ENCODE data around the gene MMP14. TPM values are rescaled to one million over a fixed set of nuclear protein-coding genes. Genes with fewer than 3 reads are reported as not detected.
"Not testable (repeated sequence)": the region's sequence is repeated elsewhere in the genome, so short reads cannot be mapped to it uniquely, and the experiment has no call there.

MMP14 gene
- total RNA-seq, 2 experiments from 2014 or later, result 1.9 to 3.1 TPM

DNA sequence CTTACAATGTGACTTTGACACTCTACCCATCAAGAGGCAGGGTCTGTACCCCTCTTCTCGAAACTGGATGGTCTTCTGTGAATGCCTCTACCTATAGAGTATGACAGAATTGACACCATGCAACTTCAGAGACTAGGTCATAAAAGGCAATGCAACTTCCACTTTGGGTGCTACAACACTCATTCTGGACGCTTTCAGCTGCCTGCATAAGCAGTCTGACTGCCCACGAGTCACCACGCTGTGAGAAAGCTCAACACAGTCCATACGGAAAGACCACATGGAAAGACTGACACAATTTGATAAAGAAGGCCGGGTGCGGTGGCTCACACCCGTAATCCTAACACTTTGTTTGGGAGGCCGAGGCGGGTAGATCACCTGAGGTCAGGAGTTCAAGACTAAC lies 36.0 kb upstream of the MMP14 start:
- TF ChIP-seq, protein P1, sequence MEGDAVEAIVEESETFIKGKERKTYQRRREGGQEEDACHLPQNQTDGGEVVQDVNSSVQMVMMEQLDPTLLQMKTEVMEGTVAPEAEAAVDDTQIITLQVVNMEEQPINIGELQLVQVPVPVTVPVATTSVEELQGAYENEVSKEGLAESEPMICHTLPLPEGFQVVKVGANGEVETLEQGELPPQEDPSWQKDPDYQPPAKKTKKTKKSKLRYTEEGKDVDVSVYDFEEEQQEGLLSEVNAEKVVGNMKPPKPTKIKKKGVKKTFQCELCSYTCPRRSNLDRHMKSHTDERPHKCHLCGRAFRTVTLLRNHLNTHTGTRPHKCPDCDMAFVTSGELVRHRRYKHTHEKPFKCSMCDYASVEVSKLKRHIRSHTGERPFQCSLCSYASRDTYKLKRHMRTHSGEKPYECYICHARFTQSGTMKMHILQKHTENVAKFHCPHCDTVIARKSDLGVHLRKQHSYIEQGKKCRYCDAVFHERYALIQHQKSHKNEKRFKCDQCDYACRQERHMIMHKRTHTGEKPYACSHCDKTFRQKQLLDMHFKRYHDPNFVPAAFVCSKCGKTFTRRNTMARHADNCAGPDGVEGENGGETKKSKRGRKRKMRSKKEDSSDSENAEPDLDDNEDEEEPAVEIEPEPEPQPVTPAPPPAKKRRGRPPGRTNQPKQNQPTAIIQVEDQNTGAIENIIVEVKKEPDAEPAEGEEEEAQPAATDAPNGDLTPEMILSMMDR (IDR thresholded peaks at IDR 0.05), result no peak
- Mint-ChIP-seq H3K4me3 (no peak overlapping the region), H3K36me3 (ENCODE audit: low read depth) (no peaks in the 10 kb centered on the region), H3K9me3 (no peaks in the 10 kb centered on the region), H3K27me3 (peaks cover 35% of the 10 kb centered on the region), H3K27ac (no peak overlapping the region), H3K4me1 (ENCODE audit: low read depth) (no peaks in the 10 kb centered on the region)
- intact Hi-C loops (cut with micrococcal nuclease), result no loop called here
- ChIA-PET CTCF (interaction anchor here (0.6 kb wide), 1 partner anchor 15 kb away, joined by 3 read pairs; no protein-coding TSS in a partner anchor), POLR2A (interaction anchor here (0.6 kb wide), 1 partner anchor 113 kb away, joined by 3 read pairs; no protein-coding TSS in a partner anchor)
- ATAC-seq (no peak), DNase-seq (no peak)

DNA sequence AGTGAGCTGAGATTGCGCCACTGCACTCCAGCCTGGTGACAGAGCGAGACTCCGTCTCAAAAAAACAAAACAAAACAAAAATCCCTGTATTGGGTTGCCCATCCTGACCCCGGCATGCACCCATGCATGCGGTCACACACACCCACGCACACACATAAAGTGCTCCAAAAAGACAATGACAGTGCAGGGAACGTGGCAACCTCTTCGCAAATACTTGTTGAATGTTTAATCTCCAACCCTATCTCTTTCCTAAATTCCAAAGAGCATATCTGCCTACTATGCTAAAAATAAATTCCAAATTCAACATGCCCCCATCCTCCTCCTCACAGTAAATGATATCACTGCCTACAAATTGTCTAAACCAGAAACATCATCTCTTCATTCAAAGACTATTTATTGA lies 34.7 kb upstream of the MMP14 start:
- no peaks in the 10 kb centered on the region for H3K9me3 Mint-ChIP-seq
- H3K4me1 Mint-ChIP-seq (ENCODE audit: low read depth), result no peaks in the 10 kb centered on the region
- H3K36me3 Mint-ChIP-seq (ENCODE audit: low read depth), result no peaks in the 10 kb centered on the region
- ChIA-PET POLR2A (no interaction called here), CTCF (no interaction called here)
- H3K27me3 Mint-ChIP-seq, result peaks cover 31% of the 10 kb centered on the region
- intact Hi-C loops (cut with micrococcal nuclease), result no loop called here
- no peak overlapping the region for H3K4me3 Mint-ChIP-seq
- ATAC-seq, result no peak
- no peak overlapping the region for H3K27ac Mint-ChIP-seq
- no peak for DNase-seq
- TF ChIP-seq, protein P1 (IDR thresholded peaks at IDR 0.05), result no peak

DNA sequence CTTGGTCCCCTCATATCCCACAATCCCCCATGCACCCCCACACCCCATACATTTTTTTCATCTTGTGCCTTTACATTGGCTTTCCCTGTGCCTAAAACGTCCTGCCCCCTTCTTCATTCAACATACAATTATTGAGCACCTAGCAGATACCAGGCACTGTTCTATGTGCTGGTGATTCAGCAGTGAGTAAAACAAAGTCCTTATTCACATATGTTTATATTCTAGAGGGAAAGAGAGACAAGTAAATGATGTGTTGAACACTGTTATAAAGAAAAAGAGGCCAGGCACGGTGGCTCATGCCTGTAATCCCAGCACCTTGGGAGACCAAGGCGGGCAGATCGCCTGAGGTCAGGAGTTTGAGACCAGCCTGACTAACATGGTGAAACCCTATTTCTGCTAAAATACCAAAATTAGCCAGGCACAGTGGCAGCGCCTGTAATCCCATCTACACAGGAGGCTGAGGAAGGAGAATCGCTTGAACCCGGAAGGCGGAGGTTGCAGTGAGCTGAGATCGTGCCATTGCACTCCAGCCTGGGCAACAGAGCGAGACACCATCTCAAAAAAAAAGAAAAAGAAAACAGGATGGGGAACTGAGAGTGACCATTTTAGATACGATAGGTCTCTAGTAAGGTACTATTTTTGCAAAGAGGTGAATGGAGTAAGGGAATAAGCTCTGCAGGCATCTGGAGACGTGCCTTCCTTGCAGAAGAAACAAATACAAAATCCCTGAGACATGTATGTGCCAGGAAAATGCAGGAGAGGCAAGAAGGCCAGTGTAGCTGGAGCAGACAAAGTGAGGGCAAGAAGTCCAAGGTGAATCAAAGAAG lies 33.3 kb upstream of the MMP14 start:
- DNase-seq (no peak), ATAC-seq (no peak)
- Mint-ChIP-seq H3K36me3 (ENCODE audit: low read depth) (no peaks in the 10 kb centered on the region), H3K27me3 (peaks cover 29% of the 10 kb centered on the region), H3K4me3 (no peak overlapping the region), H3K27ac (no peak overlapping the region), H3K9me3 (no peaks in the 10 kb centered on the region), H3K4me1 (ENCODE audit: low read depth) (no peaks in the 10 kb centered on the region)
- CTCF ChIA-PET, result interaction anchor here (0.7 kb wide), 1 partner anchor 717 kb away, joined by 3 read pairs; no protein-coding TSS in a partner anchor
- intact Hi-C loops (cut with micrococcal nuclease), result no loop called here
- TF ChIP-seq, protein P1 (IDR thresholded peaks at IDR 0.05), result no peak
- POLR2A ChIA-PET, result no interaction called here

DNA sequence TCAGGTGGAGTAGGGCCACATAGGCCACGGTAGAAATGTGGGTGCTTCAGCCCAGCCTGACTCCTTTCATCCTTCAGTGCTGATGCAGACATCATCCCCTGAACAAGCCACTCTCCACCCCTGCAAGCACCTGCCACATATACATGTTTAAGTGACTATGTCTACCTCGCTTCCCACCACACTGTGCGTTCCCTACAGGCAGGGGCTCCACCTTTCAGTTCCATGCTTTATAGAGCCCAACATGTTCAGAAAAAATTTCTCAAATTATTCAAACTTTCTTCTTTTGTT lies 32.8 kb upstream of the MMP14 start:
- no peaks in the 10 kb centered on the region for H3K36me3 Mint-ChIP-seq (ENCODE audit: low read depth)
- DNase-seq, result no peak
- ATAC-seq, result no peak
- no peaks in the 10 kb centered on the region for H3K9me3 Mint-ChIP-seq
- intact Hi-C loops (cut with micrococcal nuclease), result no loop called here
- ChIA-PET CTCF (interaction anchor here (0.7 kb wide), 1 partner anchor 717 kb away, joined by 3 read pairs; no protein-coding TSS in a partner anchor), POLR2A (no interaction called here)
- H3K27me3 Mint-ChIP-seq, result peaks cover 27% of the 10 kb centered on the region
- H3K4me3 Mint-ChIP-seq, result no peak overlapping the region
- H3K4me1 Mint-ChIP-seq (ENCODE audit: low read depth), result no peaks in the 10 kb centered on the region
- TF ChIP-seq, protein P1 (IDR thresholded peaks at IDR 0.05), result no peak
- H3K27ac Mint-ChIP-seq, result no peak overlapping the region

DNA sequence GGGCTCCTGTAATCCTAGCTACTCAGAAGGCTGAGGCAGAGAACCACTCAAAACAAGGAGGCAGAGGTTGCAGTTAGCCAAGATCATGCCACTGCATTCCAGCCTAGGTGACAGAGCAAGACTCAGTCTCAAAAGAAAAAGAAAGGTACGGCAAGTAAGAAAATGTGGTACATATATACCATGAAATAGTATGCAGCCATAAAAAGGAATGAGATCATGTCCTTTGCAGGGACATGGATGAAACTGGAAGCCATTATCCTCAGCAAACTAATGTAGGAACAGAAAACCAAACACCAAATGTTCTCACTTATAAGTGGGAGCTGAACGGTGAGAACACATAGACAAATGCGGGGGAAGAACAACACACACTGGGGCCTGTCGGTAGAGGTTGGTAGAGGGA lies 31.1 kb upstream of the MMP14 start:
- H3K27me3 Mint-ChIP-seq, result peaks cover 16% of the 10 kb centered on the region
- intact Hi-C loops (cut with micrococcal nuclease), result not testable (repeated sequence)

More for the DNA sequence above, 31.1 kb upstream of the MMP14 start:
- H3K4me1 Mint-ChIP-seq (ENCODE audit: low read depth); H3K4me3 Mint-ChIP-seq; H3K9me3 Mint-ChIP-seq; POLR2A ChIA-PET; H3K27ac Mint-ChIP-seq; H3K36me3 Mint-ChIP-seq (ENCODE audit: low read depth); ATAC-seq; DNase-seq: not testable (repeated sequence)
- CTCF ChIA-PET, result interaction anchor here (1.0 to 1.2 kb wide), 2 partner anchors 68 to 95 kb away, joined by 3 read pairs; no protein-coding TSS in a partner anchor
